LNCAP (cell line): ENCODE measurements around the gene STOML1.

Experiments used
- CTCF ChIP-seq: fragments of 450-650 bp; IDR thresholded peaks from 2 replicates; pipeline ENCODE4 v1.5.1; 2017; ENCODE audit warnings: mild to moderate bottlenecking

STOML1 gene

DNA sequence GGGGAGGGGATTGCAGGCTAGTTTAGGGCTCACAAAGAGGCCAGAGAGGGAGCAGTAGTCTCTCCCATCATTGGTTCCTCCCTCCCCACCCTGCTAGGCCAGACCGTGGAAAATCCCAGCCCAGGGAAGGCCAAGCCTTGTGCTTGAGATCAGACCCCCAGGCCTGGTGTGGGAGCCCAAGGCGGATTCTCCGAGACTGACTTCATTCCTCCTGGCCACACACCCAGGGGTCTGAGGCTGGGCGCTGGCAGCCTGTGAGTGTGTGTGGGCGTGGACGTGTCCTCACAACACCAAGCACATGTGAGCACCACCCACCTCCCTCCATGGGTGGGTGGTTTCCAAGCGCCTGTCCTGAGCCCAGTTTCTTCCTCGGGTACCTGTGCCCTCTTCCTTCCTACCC is 61.7 kb downstream of the STOML1 start:
- no peak for TF ChIP-seq CTCF

DNA sequence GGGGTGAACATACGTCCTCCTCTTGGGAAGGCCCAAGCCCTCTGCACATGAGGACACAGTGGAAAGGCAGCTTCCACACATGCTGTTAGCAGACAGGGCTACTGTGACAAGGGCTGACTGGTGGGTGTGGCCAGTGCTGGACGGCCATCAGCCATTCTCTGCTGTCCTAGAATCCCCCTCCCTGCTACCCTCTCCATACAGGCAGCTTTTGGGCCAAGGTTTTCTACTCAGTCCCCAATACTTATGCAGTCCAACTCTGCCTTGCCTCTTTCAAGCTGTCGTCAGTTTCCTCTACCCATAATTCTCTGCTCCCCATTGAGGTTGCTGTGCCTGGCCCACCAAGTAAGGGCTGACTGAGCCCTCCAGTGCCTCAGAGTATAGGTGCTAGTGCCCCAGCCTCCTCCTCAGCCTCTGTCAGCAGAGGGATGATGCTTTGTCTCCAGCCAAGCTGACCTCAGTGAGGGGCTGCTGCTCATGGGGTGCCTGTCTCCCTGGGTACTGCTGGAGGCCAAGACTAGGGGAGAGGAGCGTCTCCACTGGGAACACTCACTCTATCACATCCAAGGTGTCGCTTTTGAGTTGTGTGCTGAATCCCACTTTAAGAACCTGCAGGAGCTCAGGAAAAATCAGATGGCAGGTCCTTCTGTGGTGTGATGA is 63.0 kb downstream of the STOML1 start:
- TF ChIP-seq CTCF: no peak
